Keratinocyte (primary cell): Measurements from ENCODE around the gene SOCS3. TPM values are rescaled to one million over a fixed set of nuclear protein-coding genes. Genes with fewer than 3 reads are reported as not detected.

Experiments used
- DNase-seq: peaks from one replicate; pipeline ENCODE4 v3.0.0-alpha.2; 2011; ENCODE audit warnings: low read depth, missing footprints, low spot score
- FAIRE-seq: peaks from 2 replicates; lab custom pipeline; 2011; peaks lifted over from hg19 to GRCh38; lab: Jason Lieb, UNC
- H2AFZ ChIP-seq: 2 replicates; pipeline ENCODE4 v1.6.0; 2012; ENCODE audit warnings: low read length, control low read depth, inconsistent platforms; ENCODE audit not compliant: control insufficient read depth
- H3K27ac ChIP-seq: 2 replicates; pipeline ENCODE4 v1.5.1; 2011; ENCODE audit warnings: low read length; ENCODE audit not compliant: control insufficient read depth, insufficient read depth
- H3K27me3 ChIP-seq: 3 replicates; pipeline ENCODE4 v1.6.0; 2011; ENCODE audit warnings: low read length; ENCODE audit not compliant: control insufficient read depth, insufficient read depth; ENCODE audit errors: extremely low read depth
- H3K36me3 ChIP-seq, 2 experiments: 2 replicates in 1 of 2; 3 replicates in 1 of 2; pipeline ENCODE4 v1.5.1; 2011; ENCODE audit warnings: low read length in 2 of 2, mild to moderate bottlenecking in 1 of 2; ENCODE audit not compliant: control insufficient read depth in 2 of 2, insufficient read depth in 2 of 2; ENCODE audit errors: extremely low read depth in 1 of 2
- H3K4me1 ChIP-seq: 3 replicates; pipeline ENCODE4 v1.5.1; 2011; ENCODE audit warnings: low read length; ENCODE audit not compliant: control insufficient read depth, insufficient read depth; ENCODE audit errors: extremely low read depth
- H3K4me2 ChIP-seq: 3 replicates; pipeline ENCODE4 v1.6.0; 2011; ENCODE audit warnings: low read depth, low read length; ENCODE audit not compliant: control insufficient read depth, insufficient read depth; ENCODE audit errors: extremely low read depth
- H3K4me3 ChIP-seq, 3 experiments: fragments of 200-600 bp in 1 of 3; sonication (generic) in 1 of 3; 2 replicates in 2 of 3; 3 replicates in 1 of 3; pipeline ENCODE4 v1.5.1; 2011 to 2016; ENCODE audit warnings: low read length in 3 of 3, mild to moderate bottlenecking in 3 of 3, control low read depth in 2 of 3, inconsistent platforms in 1 of 3, low read depth in 1 of 3, mixed read lengths in 1 of 3, mixed run types in 1 of 3, moderate library complexity in 1 of 3; ENCODE audit not compliant: control insufficient read depth in 2 of 3, insufficient read depth in 2 of 3; ENCODE audit errors: extremely low read depth in 1 of 3
- H3K79me2 ChIP-seq: 2 replicates; pipeline ENCODE4 v1.6.0; 2012; ENCODE audit warnings: low read length; ENCODE audit not compliant: control insufficient read depth, insufficient read depth
- H3K9ac ChIP-seq: 3 replicates; pipeline ENCODE4 v1.6.0; 2011; ENCODE audit warnings: low read length; ENCODE audit not compliant: control insufficient read depth, insufficient read depth; ENCODE audit errors: extremely low read depth
- H3K9me1 ChIP-seq: 3 replicates; pipeline ENCODE4 v1.6.0; 2011; ENCODE audit warnings: low read length; ENCODE audit not compliant: control insufficient read depth, insufficient read depth; ENCODE audit errors: extremely low read depth
- H3K9me3 ChIP-seq: 2 replicates; pipeline ENCODE4 v1.5.1; 2012; ENCODE audit warnings: low read depth, low read length; ENCODE audit not compliant: control insufficient read depth
- H4K20me1 ChIP-seq: 3 replicates; pipeline ENCODE4 v1.6.0; 2011; ENCODE audit warnings: low read length; ENCODE audit not compliant: control insufficient read depth, insufficient read depth; ENCODE audit errors: extremely low read depth
- CTCF ChIP-seq, 3 experiments: IDR thresholded peaks in 1 of 3; conservative IDR thresholded peaks in 1 of 3; optimal IDR thresholded peaks in 1 of 3; 2 replicates in 2 of 3; 3 replicates in 1 of 3; pipeline versions ENCODE3 to v1.5.1; 2011; ENCODE audit warnings: low read length in 3 of 3, mild to moderate bottlenecking in 3 of 3, moderate library complexity in 2 of 3, control low read depth in 1 of 3, inconsistent platforms in 1 of 3; ENCODE audit not compliant: insufficient read depth in 2 of 3; ENCODE audit errors: extremely low read depth in 1 of 3
- EZH2 ChIP-seq: IDR thresholded peaks from one replicate; pipeline ENCODE4 v1.6.1; 2012; ENCODE audit warnings: inconsistent platforms, mild to moderate bottlenecking, low read length, moderate library complexity
- dilution Hi-C: fragments of 300-500 bp; cut with MboI; formaldehyde crosslinking; loops from one replicate; pipeline ENCODE4 v1.7.0; 2020; ENCODE audit warnings: low sequenced_read_pairs; ENCODE audit not compliant: extremely low pct_ligation_motif_present
- polyA plus RNA-seq, 5 experiments: library from polyadenylated mRNA; depleted of rRNA in 3 of 5; stranded (reverse) in 3 of 5; stranded (forward) in 1 of 5; unstranded in 1 of 5; fragments of >200 nt; gene quantifications; 1 replicate in 1 of 5; 2 replicates in 3 of 5; 3 replicates in 1 of 5; pipeline versions ENCODE4 v1.2.1 to v1.2.3, GENCODE V29; 2011 to 2012; ENCODE audit warnings: missing spikeins in 2 of 5, low read depth in 1 of 5, low replicate concordance in 1 of 5

The SOCS3 gene
- polyA plus RNA-seq, 1 donor (not counting 4 experiments of a cell fraction or from before 2014, with no cell fraction given): 9.4 TPM

GRCh38 chr17:78349891-78350642 lies 9.8 kb downstream of the SOCS3 start:
- no peaks in the 10 kb centered on the region for H4K20me1 ChIP-seq
- H3K9ac ChIP-seq: no peak overlapping the region
- DNase-seq (no peak), FAIRE-seq (no peak)
- no peaks in the 10 kb centered on the region for H3K36me3 ChIP-seq
- H3K4me1 ChIP-seq: peaks cover 59% of the 10 kb centered on the region
- no peak overlapping the region for H3K4me2 ChIP-seq
- no peak overlapping the region for H2AFZ ChIP-seq
- H3K9me1 ChIP-seq: peaks cover 2% of the 10 kb centered on the region
- no peak overlapping the region for H3K27ac ChIP-seq
- no peaks in the 10 kb centered on the region for H3K27me3 ChIP-seq
- H3K9me3 ChIP-seq: no peaks in the 10 kb centered on the region
- H3K4me3 ChIP-seq: no peak overlapping the region
- no peak for TF ChIP-seq EZH2
- TF ChIP-seq CTCF (optimal IDR thresholded peaks at IDR 0.05 in 1 of 3, IDR thresholded peaks at IDR 0.05 in 1 of 3, conservative IDR thresholded peaks at IDR 0.05 in 1 of 3; ENCODE audit: extremely low read depth in 1 of 3, insufficient read depth in 2 of 3, low read length in 3 of 3): no peak
- H3K79me2 ChIP-seq: no peaks in the 10 kb centered on the region
- dilution Hi-C loops: no loop called here

- H3K4me2 ChIP-seq: no peak overlapping the region
- no peaks in the 10 kb centered on the region for H3K79me2 ChIP-seq
- FAIRE-seq (peak; percentile 36), DNase-seq (no peak)
- peaks cover 2% of the 10 kb centered on the region for H3K9me1 ChIP-seq
- H3K27me3 ChIP-seq: no peaks in the 10 kb centered on the region
- no peak for TF ChIP-seq CTCF (optimal IDR thresholded peaks at IDR 0.05 in 1 of 3, IDR thresholded peaks at IDR 0.05 in 1 of 3, conservative IDR thresholded peaks at IDR 0.05 in 1 of 3; ENCODE audit: extremely low read depth in 1 of 3, insufficient read depth in 2 of 3, low read length in 3 of 3)
- H3K4me3 ChIP-seq: no peak overlapping the region
- H3K9ac ChIP-seq: peak overlapping the region; percentile 13
- no peaks in the 10 kb centered on the region for H4K20me1 ChIP-seq
- peaks cover 59% of the 10 kb centered on the region for H3K4me1 ChIP-seq
- dilution Hi-C loops: no loop called here
- H2AFZ ChIP-seq: peak overlapping the region; percentile 42
- no peaks in the 10 kb centered on the region for H3K9me3 ChIP-seq
- H3K36me3 ChIP-seq: no peaks in the 10 kb centered on the region
- H3K27ac ChIP-seq: peak overlapping the region; percentile 10
These were observed 11.7 kb downstream of the SOCS3 start for GRCh38 chr17:78348055-78348770.
